ENCODE results near the gene SIVA1. TPM values are rescaled to one million over a fixed set of nuclear protein-coding genes. Genes with fewer than 3 reads are reported as not detected.

SIVA1 gene
- total and polyA plus RNA-seq, 2 of the 8 experiments (the other 6 are each of a cell fraction or from before 2014, with no cell fraction given) = 123 to 589 TPM

DNA sequence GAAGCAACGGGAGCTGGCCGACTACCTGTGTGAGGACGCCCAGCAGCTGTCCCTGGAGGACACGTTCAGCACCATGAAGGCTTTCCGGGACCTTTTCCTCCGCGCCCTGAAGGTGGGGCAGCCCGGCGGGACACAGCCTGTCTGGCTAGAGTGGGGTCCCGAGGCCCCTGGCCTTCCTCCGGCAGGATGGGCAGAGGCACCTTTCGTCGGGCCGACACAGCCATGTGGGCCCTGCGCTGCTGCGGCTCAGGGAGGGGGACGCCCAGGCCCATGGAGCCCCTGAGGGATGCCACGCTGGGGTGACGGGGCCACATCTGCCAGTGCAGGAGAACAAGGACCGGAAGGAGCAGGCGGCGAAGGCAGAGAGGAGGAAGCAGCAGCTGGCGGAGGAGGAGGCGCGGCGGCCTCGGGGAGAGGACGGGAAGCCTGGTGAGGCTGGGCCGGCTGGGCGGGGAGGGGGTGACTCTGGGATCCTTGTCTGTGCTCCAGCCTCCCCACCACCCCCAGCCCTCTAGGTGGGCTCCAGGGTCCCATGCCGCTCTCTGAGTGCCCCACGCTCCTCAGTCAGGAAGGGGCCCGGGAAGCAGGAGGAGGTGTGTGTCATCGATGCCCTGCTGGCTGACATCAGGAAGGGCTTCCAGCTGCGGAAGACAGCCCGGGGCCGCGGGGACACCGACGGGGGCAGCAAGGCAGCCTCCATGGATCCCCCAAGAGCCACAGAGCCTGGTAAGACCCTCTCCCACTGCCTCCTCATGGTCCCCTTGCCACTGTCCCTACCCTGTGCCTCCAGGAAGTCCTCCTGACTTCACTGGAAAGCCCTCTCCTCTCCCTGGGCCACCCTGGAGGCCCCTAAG, 39.8 kb upstream of the SIVA1 start (continued):
- TF ChIP-seq SP4 (IDR thresholded peaks at IDR 0.05; ENCODE audit: low read length) (no peak), E2F6 (IDR thresholded peaks at IDR 0.05) (no peak), RXRA (IDR thresholded peaks at IDR 0.05; ENCODE audit: insufficient read depth, low read depth, low read length) (no peak), TAF1 (IDR thresholded peaks at IDR 0.05; ENCODE audit: low read depth, low read length) (no peak)
- TF ChIP-seq, protein P1, sequence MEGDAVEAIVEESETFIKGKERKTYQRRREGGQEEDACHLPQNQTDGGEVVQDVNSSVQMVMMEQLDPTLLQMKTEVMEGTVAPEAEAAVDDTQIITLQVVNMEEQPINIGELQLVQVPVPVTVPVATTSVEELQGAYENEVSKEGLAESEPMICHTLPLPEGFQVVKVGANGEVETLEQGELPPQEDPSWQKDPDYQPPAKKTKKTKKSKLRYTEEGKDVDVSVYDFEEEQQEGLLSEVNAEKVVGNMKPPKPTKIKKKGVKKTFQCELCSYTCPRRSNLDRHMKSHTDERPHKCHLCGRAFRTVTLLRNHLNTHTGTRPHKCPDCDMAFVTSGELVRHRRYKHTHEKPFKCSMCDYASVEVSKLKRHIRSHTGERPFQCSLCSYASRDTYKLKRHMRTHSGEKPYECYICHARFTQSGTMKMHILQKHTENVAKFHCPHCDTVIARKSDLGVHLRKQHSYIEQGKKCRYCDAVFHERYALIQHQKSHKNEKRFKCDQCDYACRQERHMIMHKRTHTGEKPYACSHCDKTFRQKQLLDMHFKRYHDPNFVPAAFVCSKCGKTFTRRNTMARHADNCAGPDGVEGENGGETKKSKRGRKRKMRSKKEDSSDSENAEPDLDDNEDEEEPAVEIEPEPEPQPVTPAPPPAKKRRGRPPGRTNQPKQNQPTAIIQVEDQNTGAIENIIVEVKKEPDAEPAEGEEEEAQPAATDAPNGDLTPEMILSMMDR (IDR thresholded peaks at IDR 0.05; ENCODE audit: control extremely low read depth in 1 of 3, insufficient read depth in 1 of 3, low read depth in 1 of 3, low read length in 3 of 3) = no peak
